NCI-H82 (cell line): ENCODE results near the gene FAM200A.
"Not testable (repeated sequence)": the region's sequence is repeated elsewhere in the genome, so short reads cannot be mapped to it uniquely, and the experiment has no call there.

Experiments used
- DNase-seq: peaks from one replicate; lab custom pipeline; 2025; lab: John Stamatoyannopoulos, UW

The FAM200A gene

GRCh38 chr7:99551767-99552463, at the start of gene FAM200A:
Gene FAM200A, minus strand, starts transcription at chr7:99552114. Its CDS starts 3,707 bp downstream, at chr7:99548407.
- peak; percentile 97 for DNase-seq

- no peak for DNase-seq
Measured at GRCh38 chr7:99599836-99600235, 47.9 kb upstream of the FAM200A start.

GRCh38 chr7:99597762-99598501, 46.0 kb upstream of the FAM200A start, which contains the start of gene TMEM225B:
Gene TMEM225B, plus strand, starts transcription at chr7:99598267. Its CDS starts 6,122 bp downstream, at chr7:99604389.
- DNase-seq: no peak

DNA sequence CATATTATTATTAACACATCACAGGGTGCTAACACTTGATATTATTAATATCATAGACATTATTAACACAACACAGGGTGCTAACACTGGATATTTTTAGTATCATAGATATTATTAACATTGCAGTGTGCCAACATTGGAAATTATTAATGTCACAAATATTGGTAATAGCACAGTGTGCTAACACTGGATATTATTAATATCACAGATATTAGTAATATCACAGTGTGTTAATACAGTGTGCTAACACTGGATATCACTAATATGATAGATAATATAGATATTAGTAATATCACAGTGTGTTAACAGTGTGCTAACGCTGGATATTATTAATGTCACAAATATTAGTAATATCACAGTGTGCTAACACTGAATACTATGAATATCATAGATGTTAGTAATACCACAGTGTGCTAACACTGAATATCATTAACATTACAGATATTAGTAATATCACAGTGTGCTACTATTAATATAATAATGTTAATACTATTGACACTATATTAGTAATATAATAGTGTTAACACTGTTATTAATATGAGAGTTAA, 44.6 kb upstream of the FAM200A start:
- DNase-seq: no peak

DNA sequence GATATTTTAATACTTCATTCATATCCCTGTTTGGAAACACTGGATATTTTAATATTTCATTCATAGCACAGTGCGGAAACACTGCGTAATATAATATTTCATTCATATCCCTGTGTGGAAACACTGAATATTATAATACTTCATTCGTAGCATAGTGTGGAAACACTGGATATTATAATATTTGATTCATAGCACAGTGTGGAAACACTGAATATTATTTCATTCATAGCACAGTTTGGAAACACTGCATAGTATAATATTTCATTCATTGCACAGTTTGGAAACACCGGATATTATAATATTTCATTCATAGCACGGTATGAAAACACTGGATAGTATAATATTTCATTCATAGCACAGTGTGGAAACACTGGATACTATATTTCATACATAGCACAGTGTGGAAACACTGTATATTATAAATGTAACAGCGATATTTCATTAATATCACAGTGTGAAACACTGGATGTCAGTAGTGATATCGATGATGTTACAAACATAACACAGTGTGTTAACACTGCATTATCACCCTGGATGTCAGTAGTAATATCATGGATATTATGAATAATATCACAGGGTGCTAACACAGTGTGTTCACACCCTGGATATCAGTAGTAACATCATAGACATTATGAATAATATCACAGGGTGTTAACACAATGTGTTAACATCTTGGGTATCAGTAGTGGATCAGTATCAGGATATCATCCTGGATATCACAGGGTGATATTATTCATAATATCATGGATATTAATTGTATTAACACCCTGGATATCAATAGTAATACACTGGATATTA, 43.2 kb upstream of the FAM200A start:
- no peak for DNase-seq

- DNase-seq: no peak
Measured at GRCh38 chr7:99588868-99589267, 37.0 kb upstream of the FAM200A start.

GRCh38 chr7:99580778-99581332, 28.9 kb upstream of the FAM200A start:
- not testable (repeated sequence) for DNase-seq

- peak; percentile 76 for DNase-seq
Measured at GRCh38 chr7:99579956-99580777, 28.3 kb upstream of the FAM200A start.

DNA sequence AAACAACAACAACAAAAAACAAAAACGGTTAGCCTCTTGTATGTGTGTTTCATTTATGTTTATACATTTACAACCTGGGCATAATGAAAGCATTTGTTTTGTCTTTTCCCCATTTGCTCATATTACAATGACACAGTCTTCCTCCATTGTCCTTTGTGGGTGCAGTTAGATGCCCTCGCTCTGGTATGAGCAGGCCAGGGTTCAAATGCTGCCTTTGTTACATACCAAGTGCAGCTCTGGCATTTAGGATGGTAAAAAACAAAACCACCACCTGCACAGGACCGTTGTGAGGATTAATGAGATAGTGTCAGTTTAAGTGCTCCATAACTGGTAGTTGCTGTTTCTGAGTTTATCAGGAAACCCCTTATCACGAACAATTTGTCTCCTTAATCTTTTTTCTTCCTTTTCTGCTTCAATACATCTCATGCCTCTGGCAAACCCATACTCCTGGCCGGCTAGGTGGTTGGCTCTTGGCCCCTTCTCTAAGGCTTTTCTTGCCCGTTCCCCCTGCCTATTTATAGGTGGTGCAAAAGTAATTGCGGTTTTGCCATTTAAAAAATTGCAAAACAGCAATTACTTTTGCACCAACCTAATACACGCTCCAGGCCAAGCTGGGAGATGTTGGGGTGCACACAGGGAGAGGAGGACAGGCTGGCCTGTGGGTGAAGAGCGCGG, 27.5 kb upstream of the FAM200A start:
- DNase-seq: no peak

- DNase-seq: no peak
Measured at GRCh38 chr7:99576251-99576650, 24.3 kb upstream of the FAM200A start.

GRCh38 chr7:99573257-99573656, 21.3 kb upstream of the FAM200A start:
- DNase-seq: no peak

GRCh38 chr7:99571768-99572167, 19.9 kb upstream of the FAM200A start:
- no peak for DNase-seq

- DNase-seq: not testable (repeated sequence)
Measured at GRCh38 chr7:99568770-99569169, 16.9 kb upstream of the FAM200A start.

- DNase-seq: no peak
Measured at GRCh38 chr7:99563650-99564049, 11.7 kb upstream of the FAM200A start.

DNA sequence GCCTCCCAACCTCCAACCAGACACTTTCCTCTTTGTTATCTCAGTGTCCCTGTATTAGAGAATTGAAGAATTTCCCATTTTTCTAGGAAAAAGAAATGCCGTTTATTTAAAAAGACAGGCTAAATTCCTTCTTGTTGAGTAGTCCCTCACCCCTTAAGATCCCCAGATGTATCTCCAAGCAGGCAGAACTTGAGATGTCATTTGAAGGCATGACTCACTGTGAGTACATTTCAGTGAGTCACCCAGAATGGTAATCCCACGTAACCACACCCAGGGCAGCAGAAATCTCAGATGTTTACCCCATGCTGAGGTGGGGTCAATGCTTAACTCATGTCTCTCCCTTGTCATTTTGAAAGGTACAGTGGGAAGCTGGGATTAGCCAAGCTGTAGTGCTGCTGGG, 10.9 kb upstream of the FAM200A start:
- no peak for DNase-seq

GRCh38 chr7:99562114-99562784, 10.3 kb upstream of the FAM200A start:
- DNase-seq: no peak

- DNase-seq: no peak
Measured at GRCh38 chr7:99561737-99562051, 9.8 kb upstream of the FAM200A start.

GRCh38 chr7:99560834-99561736, 9.2 kb upstream of the FAM200A start:
- no peak for DNase-seq
